ENCODE results near the gene SORCS1.
"Not testable (repeated sequence)": the region's sequence is repeated elsewhere in the genome, so short reads cannot be mapped to it uniquely, and the experiment has no call there.

The SORCS1 gene

DNA sequence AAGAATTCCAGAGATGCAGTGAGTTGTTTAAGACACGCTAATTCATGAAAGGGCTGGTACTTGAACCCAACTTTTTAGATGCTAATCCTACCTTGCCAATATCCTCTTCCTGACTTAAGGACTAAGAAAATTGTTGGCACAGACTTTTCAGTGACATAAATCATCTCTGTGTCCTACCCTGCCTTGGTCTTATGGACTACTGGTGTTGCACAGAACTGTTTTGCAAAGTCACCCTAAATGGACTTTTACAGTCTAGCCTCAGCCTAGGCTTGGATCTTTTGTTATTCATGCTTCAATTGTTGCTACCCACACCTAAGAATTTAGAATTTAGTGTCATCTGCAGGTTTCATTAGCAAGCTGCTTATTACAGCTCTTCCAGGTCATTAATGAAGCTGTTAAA lies 112.7 kb downstream of the SORCS1 start:
- no peak for DNase-seq (ENCODE audit: low read depth)

DNA sequence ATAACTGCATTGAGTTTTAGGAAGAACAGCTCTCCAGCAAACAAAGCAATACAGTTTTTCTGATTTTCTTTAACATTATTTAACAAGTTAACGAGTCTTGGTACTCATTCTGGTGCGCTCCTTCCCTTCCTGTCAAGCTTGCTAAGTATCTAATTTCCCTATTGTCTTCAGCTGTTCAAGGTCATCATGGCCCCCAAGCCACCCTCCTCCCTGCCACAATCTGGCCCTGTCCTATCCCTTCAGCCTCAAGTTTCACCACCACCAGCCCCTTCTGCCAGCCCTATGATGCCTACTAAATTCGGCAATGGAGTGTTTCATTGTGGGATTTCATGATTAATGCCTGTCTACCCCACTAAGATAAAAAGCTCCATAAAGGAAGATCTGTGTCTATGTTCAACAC lies 121.0 kb downstream of the SORCS1 start:
- DNase-seq (ENCODE audit: low read depth) = no peak

DNA sequence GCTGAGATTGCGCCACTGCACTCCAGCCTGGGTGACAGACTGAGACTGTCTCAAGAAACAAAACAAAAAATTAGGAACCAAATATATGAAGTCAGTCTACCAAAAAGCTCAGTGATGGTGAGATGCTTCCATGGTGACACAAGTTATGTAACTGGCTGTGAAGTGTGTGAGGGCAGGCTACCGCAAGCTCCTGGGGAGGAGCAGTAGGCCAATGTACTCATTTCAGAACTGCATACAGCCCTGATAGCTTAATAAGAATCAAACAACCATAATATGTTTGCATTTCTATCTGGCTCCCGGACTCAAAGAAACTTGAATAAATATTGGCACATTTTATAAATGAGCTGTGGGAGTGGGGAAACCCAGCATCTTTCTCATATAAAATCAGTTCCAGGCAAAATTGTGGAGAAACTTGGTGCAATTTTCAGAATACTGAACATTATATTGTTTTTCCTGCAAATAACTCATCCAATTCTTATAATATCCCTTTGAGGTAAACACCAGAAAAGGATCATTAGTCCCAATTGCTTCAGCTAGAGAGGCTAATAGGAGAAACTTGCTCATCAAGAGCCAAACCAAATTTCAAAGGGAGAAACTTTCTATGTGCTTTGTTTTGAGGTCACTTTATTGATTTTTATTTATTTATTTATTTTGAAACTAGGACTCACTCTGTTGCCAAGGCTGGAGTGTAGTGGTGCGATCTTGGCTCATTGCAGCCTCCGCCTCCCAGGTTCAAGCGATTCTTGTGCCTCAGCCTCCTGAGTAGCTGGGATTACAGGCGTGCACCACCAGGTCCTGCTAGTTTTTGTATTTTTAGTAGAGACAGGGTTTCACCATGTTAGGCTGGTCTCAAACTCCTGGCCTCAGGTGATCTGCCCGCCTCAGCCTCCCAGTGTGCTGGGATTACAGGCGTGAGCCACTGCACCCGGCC lies 127.0 kb downstream of the SORCS1 start:
- DNase-seq (ENCODE audit: low read depth) = no peak

DNA sequence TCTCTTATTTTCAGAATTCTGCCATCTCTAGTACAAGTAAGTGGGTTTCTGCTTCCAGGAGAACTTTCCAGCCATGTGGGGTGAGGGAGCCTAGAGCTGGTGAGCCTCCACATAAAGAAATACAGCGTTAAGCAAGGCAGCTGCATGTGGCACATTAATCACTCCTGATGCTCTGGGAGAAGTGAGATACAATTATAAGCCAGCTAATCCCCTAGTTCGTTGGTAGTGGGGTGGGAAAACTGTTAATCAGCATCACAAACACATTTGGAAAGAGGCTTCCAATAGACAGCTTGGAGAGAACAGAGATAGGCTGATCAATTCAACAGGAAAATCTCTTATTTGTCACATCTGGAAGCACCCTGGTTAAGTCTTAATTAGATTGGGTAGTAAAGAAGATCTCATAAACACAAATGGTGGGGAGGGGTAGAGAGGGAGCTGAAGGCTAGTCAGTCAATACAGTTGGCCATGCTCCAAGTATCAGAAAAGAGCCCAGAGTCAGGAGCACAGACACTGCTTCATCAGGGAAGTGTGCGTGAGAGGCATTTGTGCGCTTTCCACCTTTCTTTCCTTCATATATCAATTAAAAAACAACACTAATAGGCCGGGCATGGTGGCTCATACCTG lies 130.6 kb downstream of the SORCS1 start:
- DNase-seq (ENCODE audit: low read depth) = no peak

DNA sequence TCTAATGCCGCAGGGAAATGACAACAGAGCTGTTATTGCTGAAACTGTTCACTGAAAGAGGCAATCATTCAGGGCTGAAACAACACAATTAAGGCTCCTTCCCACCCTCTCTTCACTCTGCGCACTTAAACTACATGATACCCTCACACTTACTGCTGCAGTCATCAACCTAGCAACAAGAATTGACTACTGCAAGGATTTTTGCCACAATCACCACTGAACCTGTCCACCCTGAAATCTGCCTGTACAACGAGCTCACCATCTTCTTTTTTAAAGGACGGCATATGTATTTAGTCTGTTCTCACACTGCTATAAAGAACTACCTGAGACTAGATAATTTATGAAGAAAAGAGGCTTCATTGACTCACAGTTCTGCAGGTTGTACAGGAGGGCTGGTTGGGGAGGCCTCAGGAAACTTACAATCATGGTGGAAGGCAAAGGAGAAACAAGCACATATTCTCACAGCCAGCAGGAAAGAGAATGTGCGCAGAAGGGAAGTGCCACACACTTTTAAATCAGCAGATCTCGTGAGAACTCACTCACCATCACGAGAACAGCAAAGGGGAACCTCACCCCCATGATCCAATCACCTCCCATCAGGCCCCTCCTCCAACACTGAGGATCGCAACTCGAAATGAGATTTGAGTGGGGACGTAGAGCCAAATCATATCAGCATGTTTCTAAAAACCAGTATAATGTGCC lies 131.7 kb downstream of the SORCS1 start:
- DNase-seq (ENCODE audit: low read depth) = no peak

DNA sequence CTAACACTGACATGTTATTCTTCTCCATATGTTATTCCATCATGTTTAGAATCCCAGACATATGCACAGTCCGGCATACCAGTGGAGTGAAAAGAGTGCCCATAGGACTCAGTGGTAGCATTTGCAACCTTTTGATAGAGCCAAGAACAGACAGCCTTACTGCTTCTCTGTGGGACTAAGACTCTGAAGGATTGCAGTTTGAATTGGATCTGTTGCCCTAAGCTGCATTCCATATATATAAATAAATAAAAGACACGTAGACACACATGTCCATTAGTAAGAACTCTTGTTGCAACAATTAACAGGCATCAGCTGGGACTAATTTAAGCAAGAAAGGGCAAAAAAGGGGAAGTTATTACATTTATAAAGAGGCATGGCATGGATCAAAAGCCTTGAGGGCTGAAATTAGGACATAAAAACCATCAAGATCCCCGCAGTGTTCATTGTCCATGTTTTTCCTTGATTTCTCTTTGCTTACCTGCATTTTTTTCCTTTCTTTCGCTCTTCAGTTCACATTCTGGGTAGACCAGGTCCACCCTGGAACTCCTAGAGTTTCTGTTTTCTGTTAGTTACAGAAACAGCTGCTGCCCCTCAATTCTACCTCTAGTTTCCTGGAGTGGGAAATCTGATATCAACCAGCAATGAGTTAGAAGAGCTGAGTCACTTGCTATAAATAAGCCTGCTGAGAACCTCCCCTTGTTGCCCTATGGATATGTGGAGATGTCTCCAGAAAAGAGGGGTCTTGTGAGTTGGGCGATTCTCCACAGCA lies 132.4 kb downstream of the SORCS1 start:
- no peak for DNase-seq (ENCODE audit: low read depth)

DNA sequence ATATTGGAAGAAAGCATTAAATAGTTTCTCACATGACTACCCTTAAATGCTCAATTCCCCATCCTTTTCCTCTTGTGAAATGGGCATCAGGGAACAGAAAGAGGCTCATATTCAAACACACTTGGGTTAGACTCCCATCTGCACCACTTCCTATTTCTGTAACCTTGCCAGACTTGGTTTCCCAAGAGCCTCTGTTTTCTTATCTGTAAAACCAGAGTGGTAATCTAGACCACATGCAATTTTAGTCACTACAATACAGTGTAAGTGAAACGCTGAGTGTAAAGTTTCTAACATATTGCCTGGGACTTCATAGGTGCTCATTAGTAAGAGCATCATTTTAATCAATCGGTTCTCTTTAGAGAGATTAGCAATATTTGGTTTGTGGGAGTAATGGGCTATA lies 136.3 kb downstream of the SORCS1 start:
- no peak for DNase-seq (ENCODE audit: low read depth)

DNA sequence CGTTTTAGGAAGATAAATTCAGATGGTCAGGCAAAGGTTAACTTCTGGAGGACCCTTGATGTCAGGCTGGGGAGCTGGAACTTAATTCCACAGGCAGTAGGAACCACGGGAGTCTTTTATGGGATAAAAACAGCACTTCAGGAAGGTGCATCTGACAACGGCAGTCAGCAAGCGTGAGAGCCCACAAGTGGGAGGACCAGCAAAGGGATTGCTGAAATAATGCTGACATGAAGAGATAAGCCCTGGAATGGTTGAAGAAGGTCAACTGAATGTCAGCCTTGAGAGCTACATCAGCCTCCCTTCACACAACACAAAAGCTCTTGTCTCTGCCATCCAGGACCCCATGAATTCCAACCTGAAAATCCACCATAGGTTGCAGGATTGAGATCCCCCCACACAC lies 138.8 kb downstream of the SORCS1 start:
- no peak for DNase-seq (ENCODE audit: low read depth)

DNA sequence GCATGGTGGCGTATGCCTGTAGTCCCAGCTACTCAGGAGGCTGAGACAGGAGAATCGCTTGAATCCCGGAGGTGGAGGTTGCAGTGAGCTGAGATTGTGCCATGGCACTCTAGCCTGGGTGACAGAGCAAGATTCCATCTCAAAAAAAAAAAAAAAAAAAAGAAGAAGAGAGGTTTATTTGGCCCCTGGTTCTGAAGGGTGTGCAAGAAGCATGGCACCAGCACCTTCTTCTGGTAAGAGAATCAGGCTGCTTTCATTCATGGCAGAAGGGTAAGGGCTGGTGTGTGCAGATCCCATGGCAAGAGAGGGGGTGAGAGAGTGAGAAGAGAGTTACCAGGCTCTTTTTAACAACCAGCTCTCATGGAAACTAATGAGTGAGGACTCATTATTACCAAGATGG lies 140.5 kb downstream of the SORCS1 start:
- not testable (repeated sequence) for DNase-seq (ENCODE audit: low read depth)

DNA sequence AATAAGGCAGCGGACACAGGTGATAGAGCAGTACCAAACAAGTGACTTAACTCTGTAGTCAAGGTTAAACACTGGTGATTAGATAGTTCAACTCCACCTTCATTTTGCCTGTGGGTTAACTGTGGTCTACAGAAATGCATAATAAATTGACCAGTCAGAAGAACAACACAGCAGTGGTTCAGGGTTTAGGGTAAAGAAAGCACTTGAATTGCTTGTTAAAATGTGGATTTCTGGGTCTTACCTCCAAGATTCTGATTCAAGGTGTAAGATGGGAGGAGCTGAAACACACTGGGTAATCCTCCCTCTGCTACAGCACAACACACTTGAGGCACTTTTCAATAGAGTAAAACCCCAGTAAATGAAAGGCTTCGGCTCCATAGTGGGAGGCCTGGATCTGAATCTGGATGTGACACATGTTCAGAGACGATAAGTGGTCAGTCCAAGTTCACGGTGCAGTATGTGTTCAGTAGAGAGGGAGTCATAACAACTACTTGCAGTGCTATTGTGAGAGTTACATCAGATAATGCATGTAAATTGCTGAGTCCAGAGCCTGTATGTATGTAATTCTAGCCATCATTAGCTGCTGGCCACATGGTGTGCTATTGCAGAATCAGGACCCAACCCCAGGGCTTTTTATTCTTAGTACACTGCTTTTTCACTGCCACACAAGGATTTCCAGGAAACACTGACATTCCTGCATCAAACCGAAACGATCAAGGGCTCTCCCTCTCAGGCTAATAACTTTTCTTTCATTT lies 141.7 kb downstream of the SORCS1 start:
- DNase-seq (ENCODE audit: low read depth) = no peak

DNA sequence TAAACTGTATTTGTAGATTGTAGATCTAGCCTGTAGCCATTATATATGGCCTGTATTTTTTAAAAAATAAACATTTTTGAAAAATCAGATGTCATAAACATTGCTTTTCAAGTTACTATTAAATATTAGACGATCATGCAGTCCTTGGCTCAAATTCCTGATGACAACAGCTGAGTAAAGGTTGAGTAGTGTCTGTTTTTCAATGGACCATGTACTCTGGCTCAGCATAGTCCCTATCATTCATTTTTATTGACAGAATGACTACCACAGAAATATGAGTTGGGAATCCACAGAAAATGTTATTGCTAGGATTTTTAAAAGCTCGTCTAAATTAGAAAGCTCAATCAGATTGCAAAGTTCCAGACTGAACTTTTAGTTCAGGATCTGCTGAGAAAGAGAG lies 145.4 kb downstream of the SORCS1 start:
- DNase-seq (ENCODE audit: low read depth) = no peak

DNA sequence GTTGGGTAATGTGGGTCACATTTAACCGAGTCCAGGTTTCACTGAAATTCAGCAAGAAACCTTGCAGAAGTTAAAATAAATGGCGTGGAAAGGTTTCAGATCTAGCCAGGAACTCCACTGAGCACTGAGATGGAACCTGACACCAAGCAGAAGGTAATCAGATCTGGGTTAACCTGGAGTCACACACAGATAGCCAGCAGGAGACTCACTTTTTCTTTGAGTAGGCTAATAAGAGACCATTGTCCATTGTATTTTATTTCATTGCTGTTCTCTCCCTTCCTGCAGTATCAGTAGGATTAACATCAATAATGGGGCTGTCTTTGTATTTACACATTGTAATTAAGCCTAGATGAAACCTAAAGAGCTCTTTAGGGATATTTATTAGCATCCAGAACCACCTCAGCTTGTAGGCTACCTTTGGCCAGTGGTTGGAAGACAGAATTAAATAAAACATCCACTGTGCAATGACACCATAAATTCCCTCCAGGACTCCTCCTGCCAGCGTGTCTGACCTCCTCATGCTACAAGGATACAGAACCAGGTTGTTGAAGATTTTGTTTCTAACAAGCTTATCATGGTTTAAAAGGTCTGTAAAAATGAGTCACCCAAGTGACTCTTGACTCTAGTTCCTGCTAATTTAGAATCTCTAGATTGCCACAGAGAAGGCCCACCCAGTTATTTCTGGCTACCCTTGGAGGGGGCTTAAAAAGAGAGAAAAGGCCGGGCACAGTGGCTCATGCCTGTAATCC lies 151.1 kb downstream of the SORCS1 start:
- DNase-seq (ENCODE audit: low read depth) = no peak

DNA sequence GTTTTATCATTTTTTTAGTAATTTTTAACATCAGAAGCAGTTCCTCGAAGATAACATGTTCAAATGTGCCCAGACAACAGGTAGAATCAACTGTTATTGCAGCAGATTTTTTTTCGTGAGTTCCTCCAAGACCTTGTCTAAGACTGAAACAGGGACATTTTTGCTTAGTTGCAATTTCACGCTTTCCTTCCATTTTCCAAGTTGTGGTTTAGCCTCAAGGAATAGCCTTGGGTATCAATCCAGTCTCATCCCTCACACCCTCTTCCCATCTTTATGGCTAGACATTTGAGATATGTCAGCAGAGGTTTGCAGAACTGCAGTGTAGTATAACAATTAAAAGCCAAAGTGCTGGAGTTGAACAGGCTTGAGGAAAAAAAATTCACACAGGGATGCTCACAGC lies 152.5 kb downstream of the SORCS1 start:
- no peak for DNase-seq (ENCODE audit: low read depth)

DNA sequence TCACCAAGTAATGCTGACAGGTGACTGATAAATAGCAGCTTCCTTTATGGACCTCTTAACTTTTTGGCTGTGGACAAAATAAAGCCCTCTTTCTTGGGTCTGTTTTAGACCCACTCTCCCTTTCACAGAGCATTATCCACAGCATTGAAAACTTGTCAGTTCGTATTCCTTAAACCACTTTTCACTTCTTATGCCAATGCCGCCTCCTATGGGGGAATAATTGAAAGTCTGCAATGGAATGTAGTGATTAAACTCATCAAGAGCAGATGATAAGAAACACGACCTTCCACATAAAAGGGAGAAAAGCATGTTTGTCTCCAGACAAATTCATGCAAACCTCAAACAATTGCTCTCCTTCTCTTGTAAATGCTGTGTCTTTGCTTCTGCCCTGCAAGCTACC lies 153.4 kb downstream of the SORCS1 start:
- DNase-seq (ENCODE audit: low read depth) = no peak

DNA sequence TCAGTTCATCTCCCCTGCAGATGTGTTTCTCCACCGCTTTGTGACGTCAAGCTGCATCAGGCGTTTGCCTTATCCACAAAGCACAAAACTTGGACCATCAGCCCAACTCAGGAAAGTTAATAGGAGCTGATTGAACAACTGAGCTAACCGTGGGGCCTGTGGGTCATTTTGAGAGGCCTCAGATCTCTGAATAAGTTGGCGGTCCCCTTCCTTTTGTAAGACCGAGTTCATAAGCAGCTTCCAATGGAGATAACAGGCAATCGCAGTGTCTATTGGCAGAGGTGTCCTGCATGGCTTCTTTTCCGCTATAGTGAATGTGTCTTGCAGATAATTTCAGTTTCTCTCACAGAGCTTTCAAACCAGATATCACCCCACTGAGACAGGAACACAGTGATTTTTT lies 154.0 kb downstream of the SORCS1 start:
- no peak for DNase-seq (ENCODE audit: low read depth)

DNA sequence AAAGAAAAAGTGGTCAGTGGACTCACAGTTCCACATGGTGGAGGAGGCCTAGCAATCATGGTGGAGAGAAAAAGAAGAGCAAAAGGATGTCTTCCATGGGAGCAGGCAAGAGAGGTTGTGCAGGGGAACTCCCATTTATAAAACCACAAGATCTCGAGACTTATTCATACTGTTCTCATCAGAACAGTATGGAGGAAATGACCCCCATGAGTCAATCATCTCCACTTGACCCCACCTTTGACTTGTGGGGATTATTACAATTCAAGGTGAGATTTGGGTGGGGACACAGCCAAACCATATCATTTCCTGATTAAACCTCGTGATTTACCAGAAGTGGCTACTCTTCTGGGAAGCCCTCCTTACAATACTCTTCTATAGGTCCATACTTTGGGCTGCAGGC lies 160.1 kb downstream of the SORCS1 start:
- no peak for DNase-seq (ENCODE audit: low read depth)

DNA sequence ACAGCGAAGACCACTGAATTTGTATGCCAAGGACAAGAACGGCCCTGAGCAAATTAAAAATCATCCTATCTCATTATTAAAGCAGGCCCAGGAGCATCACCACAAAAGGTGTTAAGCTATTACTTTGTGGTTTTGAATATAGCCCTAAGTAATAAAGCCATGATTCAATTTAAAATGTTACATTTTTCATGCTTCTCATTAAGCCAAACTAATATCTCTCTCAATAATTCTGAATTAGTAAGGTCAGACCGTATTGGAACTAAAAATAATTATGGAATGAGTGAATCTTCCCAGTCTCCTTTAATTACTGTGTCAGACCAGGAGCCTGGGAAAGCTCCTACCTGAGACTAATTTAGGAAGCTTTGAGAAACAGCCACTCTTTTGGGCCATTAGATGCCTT lies 162.4 kb downstream of the SORCS1 start:
- DNase-seq (ENCODE audit: low read depth) = no peak

DNA sequence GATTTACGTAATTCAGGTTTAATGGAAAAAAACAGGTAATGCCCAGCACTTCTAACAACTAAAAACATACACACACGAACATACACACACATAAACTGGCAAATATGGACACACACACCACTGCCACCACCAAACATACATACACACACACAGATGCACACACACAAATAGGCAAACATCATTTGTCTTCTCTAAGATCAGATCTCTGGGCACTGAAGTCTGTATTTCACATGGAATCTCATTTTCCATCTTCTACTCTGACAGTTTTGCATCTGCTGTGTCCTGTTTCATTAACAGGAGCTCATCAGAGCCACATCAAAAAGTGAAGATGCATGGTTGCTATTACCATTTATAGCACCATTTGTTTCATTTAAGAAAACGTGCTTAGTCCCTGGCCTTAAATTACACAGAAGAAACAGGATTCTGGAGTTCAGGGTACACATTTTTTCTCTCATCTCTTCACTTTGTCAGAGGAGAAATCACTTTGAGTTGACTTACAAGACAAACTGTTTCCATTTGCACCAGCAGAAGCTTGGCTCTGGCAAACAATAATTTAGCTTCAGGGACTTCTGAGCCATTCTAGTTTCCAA lies 165.3 kb downstream of the SORCS1 start:
- no peak for DNase-seq (ENCODE audit: low read depth)

DNA sequence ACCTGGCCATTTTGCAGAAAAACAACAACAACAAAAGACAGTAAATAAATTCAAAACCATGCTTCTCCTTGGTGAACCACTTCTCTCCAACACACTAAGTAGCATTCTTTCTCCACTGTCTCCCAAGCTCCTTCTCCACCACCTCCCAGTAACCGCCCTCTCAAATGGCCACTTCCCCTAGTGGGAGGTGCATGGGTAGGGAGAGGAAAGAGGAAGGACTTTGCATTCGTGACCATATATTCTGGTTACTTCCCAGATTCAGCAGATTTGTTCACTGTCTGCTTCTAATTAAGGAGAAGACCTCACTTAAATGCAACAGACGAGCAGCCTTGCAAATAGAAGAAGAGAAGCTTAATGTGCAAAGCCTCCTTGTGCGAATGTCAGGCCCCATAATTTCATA lies 166.8 kb downstream of the SORCS1 start:
- DNase-seq (ENCODE audit: low read depth) = no peak

DNA sequence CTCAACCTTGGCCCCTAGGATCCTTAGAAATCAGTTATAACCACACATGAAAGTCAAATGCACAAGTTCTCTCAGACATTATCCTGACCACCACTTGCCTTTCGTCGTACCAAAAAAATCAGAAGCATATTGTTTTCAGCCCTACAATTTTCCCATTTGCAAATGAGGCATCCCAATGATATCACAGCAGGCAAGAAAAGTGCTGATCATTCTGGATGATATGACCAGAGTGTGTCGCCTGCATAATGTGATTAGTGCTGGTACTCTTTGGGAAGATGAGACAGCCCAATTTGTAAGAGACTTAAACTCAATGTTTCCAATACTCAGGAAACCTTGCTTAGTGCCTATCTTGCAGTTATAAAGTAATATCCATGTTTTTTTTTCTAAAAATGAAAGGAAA lies 168.0 kb downstream of the SORCS1 start:
- no peak for DNase-seq (ENCODE audit: low read depth)

All from stimulated activated CD8-positive, alpha-beta memory T cell treated with anti-CD3 and anti-CD28 coated beads, Interleukin-12 subunit alpha, Interleukin-12 subunit beta, amount 100 ng/mL, for 1 hour (primary cell).